Astrocyte of the spinal cord (primary cell): Measurements from ENCODE around the gene MGLL.

Experiments
- DNase-seq: peaks from one replicate; pipeline ENCODE4 v3.0.0; 2011; ENCODE audit warnings: low read depth, low spot score
- H3K4me3 ChIP-seq: 2 replicates; pipeline ENCODE4 v1.5.1; 2011; ENCODE audit warnings: low read depth, mild to moderate bottlenecking, low read length, moderate library complexity
- CTCF ChIP-seq: IDR thresholded peaks from 2 replicates; pipeline ENCODE4 v1.5.1; 2012; ENCODE audit warnings: low read depth, mild to moderate bottlenecking, low read length, inconsistent platforms
- in situ Hi-C: cut with HindIII; loops from 2 replicates; pipeline ENCODE4 v1.10.0; 2017; ENCODE audit warnings: low sequenced_read_pairs

The MGLL gene

GRCh38 chr3:127785711-127786265 lies 36.5 kb downstream of the MGLL start:
- no peak for DNase-seq
- H3K4me3 ChIP-seq, result no peak overlapping the region
- in situ Hi-C loops, result no loop called here
- no peak for TF ChIP-seq CTCF

- in situ Hi-C loops, result no loop called here
- TF ChIP-seq CTCF, result no peak
- DNase-seq, result no peak
- no peak overlapping the region for H3K4me3 ChIP-seq
Observed at GRCh38 chr3:127784865-127785710, 37.2 kb downstream of the MGLL start.

- no peak for TF ChIP-seq CTCF
- in situ Hi-C loops, result no loop called here
- DNase-seq, result no peak
- H3K4me3 ChIP-seq, result no peak overlapping the region
Observed at GRCh38 chr3:127784283-127784682, 38.0 kb downstream of the MGLL start.

- in situ Hi-C loops, result no loop called here
- no peak for DNase-seq
- TF ChIP-seq CTCF, result no peak
- H3K4me3 ChIP-seq, result no peak overlapping the region
Observed at GRCh38 chr3:127783642-127784160, 38.6 kb downstream of the MGLL start.

- in situ Hi-C loops, result no loop called here
- no peak for DNase-seq
Observed at GRCh38 chr3:127783166-127783565, 39.1 kb downstream of the MGLL start.

More at GRCh38 chr3:127783166-127783565, 39.1 kb downstream of the MGLL start:
- H3K4me3 ChIP-seq, result no peak overlapping the region
- TF ChIP-seq CTCF, result no peak
